Smooth muscle cell (in vitro differentiated cells): ENCODE data around the gene SYCE3. TPM values are rescaled to one million over a fixed set of nuclear protein-coding genes. Genes with fewer than 3 reads are reported as not detected.

ENCODE experiments used
- DNase-seq: peaks from one replicate; lab custom pipeline; 2025; ENCODE audit not compliant: unreplicated experiment; lab: John Stamatoyannopoulos, UW
- H2AFZ ChIP-seq: fragments of 200-600 bp; sonication (generic); 2 replicates; pipeline ENCODE4 v1.6.0; 2016; ENCODE audit warnings: antibody characterized with exemption, low read depth, mild to moderate bottlenecking
- H3F3A ChIP-seq: fragments of 200-600 bp; sonication (generic); 2 replicates; pipeline ENCODE4 v1.6.0; 2017; ENCODE audit warnings: antibody characterized with exemption, low read depth
- H3K27ac ChIP-seq: fragments of 200-600 bp; sonication (generic); 2 replicates; pipeline ENCODE4 v1.5.1; 2016; ENCODE audit warnings: low read depth, mild to moderate bottlenecking
- H3K27me3 ChIP-seq: fragments of 200-600 bp; sonication (generic); 2 replicates; pipeline ENCODE4 v1.6.1; 2016; ENCODE audit warnings: low read depth, mild to moderate bottlenecking
- H3K36me3 ChIP-seq: fragments of 200-600 bp; sonication (generic); 2 replicates; pipeline ENCODE4 v1.5.1; 2016; ENCODE audit warnings: low read depth
- H3K4me1 ChIP-seq: fragments of 200-600 bp; sonication (generic); 2 replicates; pipeline ENCODE4 v1.5.1; 2016; ENCODE audit warnings: low read depth
- H3K4me2 ChIP-seq: fragments of 200-600 bp; sonication (generic); 2 replicates; pipeline ENCODE4 v1.6.0; 2016; ENCODE audit warnings: mild to moderate bottlenecking
- H3K4me3 ChIP-seq: fragments of 200-600 bp; sonication (generic); 2 replicates; pipeline ENCODE4 v1.5.1; 2016; ENCODE audit warnings: mild to moderate bottlenecking
- H3K79me2 ChIP-seq: fragments of 200-600 bp; sonication (generic); 2 replicates; pipeline ENCODE4 v1.6.0; 2016; ENCODE audit warnings: low read depth, mild to moderate bottlenecking
- H3K9ac ChIP-seq: fragments of 200-600 bp; sonication (generic); 2 replicates; pipeline ENCODE4 v1.6.0; 2016; ENCODE audit warnings: low read depth
- H3K9me3 ChIP-seq: fragments of 200-600 bp; sonication (generic); replicated peaks from 2 replicates; pipeline ENCODE4 v1.5.1; 2016; ENCODE audit warnings: low read depth
- H4K20me1 ChIP-seq: fragments of 200-600 bp; sonication (generic); 2 replicates; pipeline ENCODE4 v1.6.0; 2016; ENCODE audit warnings: low read depth
- CTCF ChIP-seq: fragments of 200-600 bp; sonication (generic); IDR thresholded peaks from 2 replicates; pipeline ENCODE4 v1.5.1; 2017; ENCODE audit warnings: borderline replicate concordance, mild to moderate bottlenecking, antibody characterized with exemption; ENCODE audit not compliant: insufficient read depth, poor library complexity, severe bottlenecking
- WGBS: methylation state at CpG from one replicate; pipeline ENCODE4 v1.1.7; 2016; ENCODE audit warnings: low lambda C conversion rate; 5-methylcytosine and 5-hydroxymethylcytosine counted together
- polyA plus RNA-seq: library from polyadenylated mRNA; unstranded; fragments of >200 nt; fragmentation: Nextera tagmentation; extraction: Ambion mirVana; gene quantifications from 2 replicates; pipeline ENCODE4 v1.2.1, GENCODE V29; 2016
- total RNA-seq: library from RNA; depleted of rRNA; stranded (reverse); fragments of >200 nt; gene quantifications from 2 replicates; pipeline ENCODE4 v1.2.3, GENCODE V29; 2014

SYCE3 gene
- total and polyA plus RNA-seq, 2 experiments from 2014 or later: not detected

GRCh38 chr22:50525104-50525857 lies 37.4 kb downstream of the SYCE3 start, which contains the start of gene SCO2:
Gene SCO2 (minus strand): TSS chr22:50525598. CDS start chr22:50524411, 1,187 bp downstream.
- H3K27ac ChIP-seq: peak within 1 kb of the TSS; percentile 80
- no peaks in the 10 kb centered on the region for H3K9me3 ChIP-seq
- peak within 1 kb of the TSS; percentile 78 for H3K9ac ChIP-seq
- H3F3A ChIP-seq: peaks cover 36% of the 10 kb centered on the region
- no peak for TF ChIP-seq CTCF
- H3K4me1 ChIP-seq: no peaks in the 10 kb centered on the region
- DNase-seq: peak; percentile 96
- H3K36me3 ChIP-seq: no peaks in the 10 kb centered on the region
- peak within 1 kb of the TSS; percentile 98 for H3K4me2 ChIP-seq
- H3K79me2 ChIP-seq: peaks cover 10% of the 10 kb centered on the region
- no peak within 1 kb of the TSS for H2AFZ ChIP-seq
- H4K20me1 ChIP-seq: peaks cover 33% of the 10 kb centered on the region
- peak within 1 kb of the TSS; percentile 79 for H3K4me3 ChIP-seq
- H3K27me3 ChIP-seq: no peaks in the 10 kb centered on the region
- WGBS: under 1% methylated on average over 79 of the region's 84 CpGs

GRCh38 chr22:50524676-50525103 lies 38.0 kb downstream of the SYCE3 start:
- H3K9me3 ChIP-seq: no peaks in the 10 kb centered on the region
- no peak for DNase-seq
- TF ChIP-seq CTCF: no peak
- H3K27me3 ChIP-seq: no peaks in the 10 kb centered on the region
- no peaks in the 10 kb centered on the region for H3K36me3 ChIP-seq
- H3F3A ChIP-seq: peaks cover 34% of the 10 kb centered on the region
- peak overlapping the region; percentile 78 for H3K9ac ChIP-seq
- H3K4me1 ChIP-seq: no peaks in the 10 kb centered on the region
- H2AFZ ChIP-seq: no peak overlapping the region
- H4K20me1 ChIP-seq: peaks cover 33% of the 10 kb centered on the region
- 15% methylated on average over 18 of the region's 19 CpGs for WGBS
- H3K27ac ChIP-seq: peak overlapping the region; percentile 80
- H3K4me2 ChIP-seq: peak overlapping the region; percentile 97
- peaks cover 10% of the 10 kb centered on the region for H3K79me2 ChIP-seq
- H3K4me3 ChIP-seq: peak overlapping the region; percentile 79

GRCh38 chr22:50523806-50524675 lies 38.7 kb downstream of the SYCE3 start:
- 79% methylated on average over 21 of the region's 25 CpGs for WGBS
- Histone ChIP-seq H3F3A (peaks cover 31% of the 10 kb centered on the region), H4K20me1 (peaks cover 30% of the 10 kb centered on the region), H3K9me3 (no peaks in the 10 kb centered on the region), H2AFZ (no peak overlapping the region), H3K79me2 (peaks cover 10% of the 10 kb centered on the region), H3K27ac (no peak overlapping the region), H3K27me3 (no peaks in the 10 kb centered on the region), H3K9ac (peak overlapping the region; percentile 27), H3K36me3 (no peaks in the 10 kb centered on the region), H3K4me2 (peak overlapping the region; percentile 97), H3K4me3 (peak overlapping the region; percentile 79), H3K4me1 (no peaks in the 10 kb centered on the region)
- TF ChIP-seq CTCF: no peak
- DNase-seq: no peak
